GM23248 (cell line): ENCODE data around the gene RRAGB.

Experiments
- EZH2 ChIP-seq: fragments of 200-600 bp; sonication (generic); IDR thresholded peaks from 2 replicates; pipeline ENCODE4 v1.6.1; 2018; ENCODE audit warnings: antibody characterized with exemption, mild to moderate bottlenecking; ENCODE audit not compliant: insufficient read depth, poor library complexity, severe bottlenecking
- EZH2phosphoT487 ChIP-seq: fragments of 200-600 bp; sonication (generic); IDR thresholded peaks from 2 replicates; pipeline ENCODE4 v1.6.1; 2018; ENCODE audit warnings: antibody characterized with exemption, moderate library complexity, mild to moderate bottlenecking, low read depth; ENCODE audit not compliant: insufficient read depth

DNA sequence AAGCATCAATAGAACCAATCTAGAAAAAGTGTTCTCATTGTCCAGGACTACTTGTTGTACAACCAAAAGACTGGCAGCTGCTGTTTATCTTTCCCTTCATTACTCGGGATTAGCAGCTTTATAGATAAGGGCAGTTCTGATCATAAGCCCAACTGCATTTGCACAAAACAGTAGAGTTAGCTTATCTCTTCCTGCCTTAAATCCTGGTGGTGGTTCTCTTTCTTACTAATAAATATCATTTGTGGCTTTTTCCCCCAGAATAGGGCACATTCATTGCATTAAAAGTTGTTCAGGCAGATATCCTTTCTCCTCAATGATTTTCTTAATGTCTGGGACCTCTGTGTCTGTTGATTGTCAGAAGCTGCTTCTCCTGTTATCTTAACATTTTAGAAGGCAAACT, 20.2 kb upstream of the RRAGB start:
- no peak for TF ChIP-seq EZH2
- TF ChIP-seq EZH2phosphoT487, result no peak
